ENCODE data around the gene ATP5F1A. TPM values are rescaled to one million over a fixed set of nuclear protein-coding genes. Genes with fewer than 3 reads are reported as not detected.

ATP5F1A gene
- total RNA-seq, 1 experiment from 2014 or later = 625 TPM

DNA sequence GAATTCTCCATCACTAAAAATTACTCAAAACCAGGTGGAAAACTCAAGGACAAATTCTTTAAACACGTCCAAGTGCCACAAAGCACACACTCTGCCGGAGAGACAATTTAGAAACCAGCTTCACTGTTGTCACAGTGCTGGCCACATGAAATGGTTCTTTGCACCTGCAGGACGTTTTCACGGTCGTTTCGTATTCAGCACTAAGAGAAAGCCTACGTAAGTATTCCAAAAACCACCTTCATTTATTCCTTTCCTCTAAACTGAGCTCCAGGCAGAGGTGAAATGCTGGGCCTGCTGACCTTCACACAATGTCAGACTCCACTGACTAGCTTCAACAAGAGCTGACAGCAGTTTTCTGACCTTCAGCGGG, 680 bp downstream of the ATP5F1A start:
- Histone ChIP-seq H3K27me3 (ENCODE audit: insufficient read depth, low read length) (no peaks in the 10 kb centered on the region), H3K23me2 (ENCODE audit: insufficient read length, low read depth, low read length, poor library complexity, severe bottlenecking) (peaks cover 3% of the 10 kb centered on the region), H4K8ac (replicated peaks; ENCODE audit: insufficient read length, low read depth, low read length) (no peak overlapping the region), H2BK20ac (ENCODE audit: low read depth, low read length, poor library complexity, severe bottlenecking) (no peak overlapping the region), H4K91ac (ENCODE audit: insufficient read length, low read depth, low read length) (no peak overlapping the region), H3K23ac (ENCODE audit: insufficient read length, low read depth, low read length) (no peak overlapping the region), H3K56ac (ENCODE audit: insufficient read length, low read depth, low read length) (no peak overlapping the region), H2AK5ac (ENCODE audit: insufficient read length, low read length) (no peak overlapping the region), H2BK5ac (ENCODE audit: insufficient read length, low read length) (no peak overlapping the region), H3K14ac (ENCODE audit: insufficient read depth, low read length) (no peak overlapping the region), H2AFZ (ENCODE audit: low read length) (no peak overlapping the region), H2BK15ac (ENCODE audit: low read depth, low read length) (no peak overlapping the region), H3K4me1 (ENCODE audit: insufficient read depth, low read length) (no peaks in the 10 kb centered on the region), H3K9me3 (ENCODE audit: control insufficient read depth, low read depth, low read length) (no peaks in the 10 kb centered on the region), H3K79me2 (ENCODE audit: insufficient read depth, low read length) (peaks cover 21% of the 10 kb centered on the region; the same call in 1 of the 2 replicates), H2BK120ac (ENCODE audit: low read depth, low read length, poor library complexity, severe bottlenecking) (no peak overlapping the region), H4K5ac (ENCODE audit: insufficient read length, low read depth, low read length) (no peak overlapping the region), H3K79me1 (ENCODE audit: insufficient read depth, low read depth, low read length, poor library complexity, severe bottlenecking) (no peaks in the 10 kb centered on the region), H4K20me1 (ENCODE audit: control insufficient read depth, insufficient read depth, insufficient read length) (no peaks in the 10 kb centered on the region), H3K4me2 (ENCODE audit: insufficient read depth, insufficient read length, low read length) (peak overlapping the region; percentile 96), H3K9ac (ENCODE audit: extremely low read depth, insufficient read length, low read length) (peak overlapping the region; percentile 73), H3K4ac (ENCODE audit: low read depth, low read length) (no peak overlapping the region), H3K27ac (ENCODE audit: insufficient read length, low read depth, low read length) (no peak overlapping the region), H3T11ph (ENCODE audit: low read length) (no peak overlapping the region), H2BK12ac (ENCODE audit: insufficient read length, low read depth, low read length) (no peak overlapping the region), H3K18ac (ENCODE audit: insufficient read length, low read depth, low read length) (no peak overlapping the region)
- H3K27me3 Mint-ChIP-seq (ENCODE audit: low read depth) = no peaks in the 10 kb centered on the region
- no peaks in the 10 kb centered on the region for H3K9me3 Mint-ChIP-seq
- WGBS (ENCODE audit: extremely low coverage, insufficient read length, low lambda C conversion rate) = no CpG with 5 or more reads among the region's 8 CpGs
- H3K4me3 Mint-ChIP-seq = peak overlapping the region; percentile 95 to 99
- H3K4me1 Mint-ChIP-seq = peaks cover 17 to 19% of the 10 kb centered on the region in 2 experiments
- peaks cover 22 to 43% (median 33%) of the 10 kb centered on the region in 3 experiments; a peak in 6 of 7 replicates for H3K36me3 Mint-ChIP-seq (ENCODE audit: insufficient read depth in 1 of 3, low read depth in 3 of 3)
- DNase-seq = no peak
- peak overlapping the region; percentile 94 to 98 (median 98) for H3K27ac Mint-ChIP-seq
- TF ChIP-seq, protein P1, sequence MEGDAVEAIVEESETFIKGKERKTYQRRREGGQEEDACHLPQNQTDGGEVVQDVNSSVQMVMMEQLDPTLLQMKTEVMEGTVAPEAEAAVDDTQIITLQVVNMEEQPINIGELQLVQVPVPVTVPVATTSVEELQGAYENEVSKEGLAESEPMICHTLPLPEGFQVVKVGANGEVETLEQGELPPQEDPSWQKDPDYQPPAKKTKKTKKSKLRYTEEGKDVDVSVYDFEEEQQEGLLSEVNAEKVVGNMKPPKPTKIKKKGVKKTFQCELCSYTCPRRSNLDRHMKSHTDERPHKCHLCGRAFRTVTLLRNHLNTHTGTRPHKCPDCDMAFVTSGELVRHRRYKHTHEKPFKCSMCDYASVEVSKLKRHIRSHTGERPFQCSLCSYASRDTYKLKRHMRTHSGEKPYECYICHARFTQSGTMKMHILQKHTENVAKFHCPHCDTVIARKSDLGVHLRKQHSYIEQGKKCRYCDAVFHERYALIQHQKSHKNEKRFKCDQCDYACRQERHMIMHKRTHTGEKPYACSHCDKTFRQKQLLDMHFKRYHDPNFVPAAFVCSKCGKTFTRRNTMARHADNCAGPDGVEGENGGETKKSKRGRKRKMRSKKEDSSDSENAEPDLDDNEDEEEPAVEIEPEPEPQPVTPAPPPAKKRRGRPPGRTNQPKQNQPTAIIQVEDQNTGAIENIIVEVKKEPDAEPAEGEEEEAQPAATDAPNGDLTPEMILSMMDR (conservative IDR thresholded peaks at IDR 0.05) = no peak
